HG02588 (cell line): ENCODE measurements around the gene MLLT10.
A peak's percentile ranks its signal among the peaks of the same experiment; 100 is the strongest.

Source experiments
- ATAC-seq: cut with Tn5 transposase; IDR thresholded peaks from one replicate; pipeline ENCODE4 v1.9.1; 2021; ENCODE audit warnings: mild to moderate bottlenecking, moderate library complexity; ENCODE audit not compliant: unreplicated experiment

Gene MLLT10

DNA sequence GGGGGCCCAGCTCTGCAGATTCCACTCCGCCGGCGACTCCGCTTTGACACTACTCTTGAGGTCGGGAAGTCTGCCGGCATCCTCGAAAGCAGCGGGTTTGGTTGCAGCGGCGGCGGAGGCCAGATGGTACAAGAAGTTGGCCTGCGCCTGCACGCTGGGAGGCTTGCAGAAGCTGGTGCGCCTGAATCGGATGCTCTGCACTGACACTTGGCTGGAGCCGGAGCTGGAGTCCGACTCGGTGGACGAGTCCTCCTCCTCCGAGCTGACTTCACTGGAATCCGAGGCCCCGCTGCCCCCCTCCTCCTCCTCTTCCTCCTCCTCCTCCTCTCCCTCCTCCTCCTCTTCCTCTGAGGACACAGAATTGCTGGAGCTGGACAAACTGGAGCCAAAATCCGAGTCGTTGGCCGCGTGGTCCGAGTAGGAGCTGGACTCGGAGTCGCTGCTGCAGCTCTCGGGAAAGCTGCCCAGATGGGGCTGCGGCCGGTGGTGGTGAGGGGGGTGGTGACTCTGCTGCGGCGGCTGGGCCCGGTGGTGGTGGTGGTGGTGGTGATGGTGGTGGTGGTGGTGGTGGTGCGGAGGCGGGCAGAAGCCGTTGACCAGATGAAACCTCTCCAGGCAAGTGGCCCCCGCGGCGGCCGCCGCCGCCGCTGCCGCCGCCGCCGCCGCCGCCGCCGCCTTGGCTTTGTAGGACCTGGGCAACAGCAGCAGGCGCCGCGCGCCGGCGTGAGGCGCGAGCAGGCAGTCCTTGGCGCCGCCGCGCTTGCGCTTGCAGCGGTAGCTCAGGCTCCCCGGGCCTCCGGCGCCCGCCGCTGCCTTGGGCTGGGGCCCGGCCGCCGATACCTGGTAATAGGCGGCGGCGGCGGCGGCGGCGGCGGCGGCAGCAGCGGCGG is 17.5 kb upstream of the MLLT10 start:
- ATAC-seq: peak; percentile 53

DNA sequence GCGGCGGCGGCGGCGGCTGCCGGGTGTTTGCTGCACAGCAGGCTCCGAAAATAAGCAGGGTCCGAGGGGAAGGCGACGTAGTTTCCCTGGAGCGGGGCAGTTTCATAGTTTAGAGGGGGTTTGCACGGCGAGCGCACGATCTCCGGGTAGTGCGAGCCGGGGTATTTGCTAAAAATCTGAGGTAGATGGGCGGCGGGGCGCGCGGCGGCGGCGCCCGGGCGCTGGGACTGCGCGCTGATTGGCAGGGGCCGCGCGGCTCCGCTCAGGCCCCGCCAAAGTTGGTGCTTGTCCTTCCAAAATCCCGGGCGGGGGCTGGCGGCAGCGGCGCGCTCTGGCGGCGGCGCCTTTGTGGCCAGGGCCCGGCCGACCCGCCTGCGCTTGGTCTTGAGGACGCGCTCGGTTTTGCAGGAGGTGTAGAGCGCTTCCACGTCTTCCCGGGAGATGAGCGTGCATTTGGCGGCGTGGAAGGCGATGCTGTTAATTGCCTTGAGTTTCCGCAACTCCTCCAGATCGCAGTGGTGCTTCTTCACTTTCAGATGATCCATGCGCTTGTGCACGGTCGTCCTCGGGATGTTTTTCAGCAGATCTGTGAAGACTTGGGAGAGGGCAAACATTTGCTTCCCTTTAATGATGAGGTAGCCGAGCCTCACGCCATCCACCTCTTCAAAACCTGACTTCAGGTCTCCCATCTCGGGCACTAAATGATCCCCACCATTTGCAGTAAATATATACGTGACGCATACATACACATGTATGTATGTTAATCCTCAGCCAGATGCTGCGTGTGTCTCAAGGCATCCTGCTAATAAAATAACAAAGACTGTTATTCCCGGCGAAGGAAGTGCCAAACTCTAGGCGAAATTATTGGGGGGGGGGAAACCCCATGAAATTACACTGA is 16.6 kb upstream of the MLLT10 start:
- ATAC-seq: peak; percentile 56

GRCh38 chr10:21518149-21518640 is 15.8 kb upstream of the MLLT10 start:
- no peak for ATAC-seq

- ATAC-seq: no peak
These were observed 15.2 kb upstream of the MLLT10 start for GRCh38 chr10:21518641-21519396.

DNA sequence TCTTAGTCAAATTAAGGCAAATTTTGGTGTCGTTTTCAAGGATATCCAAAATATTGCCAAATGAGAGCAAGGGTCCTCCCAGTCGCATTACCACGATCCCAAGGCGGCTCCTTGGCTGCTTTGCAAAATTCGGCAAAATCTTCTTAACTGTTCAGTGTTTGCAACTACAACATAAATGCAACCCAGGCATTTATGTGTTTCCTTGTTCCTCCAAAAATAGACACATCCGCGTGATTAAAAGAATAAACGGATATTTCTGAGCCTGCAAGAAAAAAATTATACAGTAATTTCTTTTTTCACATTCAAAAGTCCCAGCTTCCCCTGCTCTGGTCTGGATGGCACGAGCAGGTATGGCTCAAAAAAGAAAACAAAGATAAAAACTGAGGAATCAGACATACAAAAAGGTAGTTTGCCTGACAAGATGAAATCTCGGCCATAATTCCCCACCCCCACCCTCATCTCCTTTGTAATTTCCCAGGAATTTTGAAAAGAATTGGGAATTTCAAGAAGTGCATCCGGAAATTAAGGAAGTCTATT is 14.6 kb upstream of the MLLT10 start:
- ATAC-seq: no peak

GRCh38 chr10:21519941-21520436 is 14.0 kb upstream of the MLLT10 start:
- ATAC-seq: no peak

DNA sequence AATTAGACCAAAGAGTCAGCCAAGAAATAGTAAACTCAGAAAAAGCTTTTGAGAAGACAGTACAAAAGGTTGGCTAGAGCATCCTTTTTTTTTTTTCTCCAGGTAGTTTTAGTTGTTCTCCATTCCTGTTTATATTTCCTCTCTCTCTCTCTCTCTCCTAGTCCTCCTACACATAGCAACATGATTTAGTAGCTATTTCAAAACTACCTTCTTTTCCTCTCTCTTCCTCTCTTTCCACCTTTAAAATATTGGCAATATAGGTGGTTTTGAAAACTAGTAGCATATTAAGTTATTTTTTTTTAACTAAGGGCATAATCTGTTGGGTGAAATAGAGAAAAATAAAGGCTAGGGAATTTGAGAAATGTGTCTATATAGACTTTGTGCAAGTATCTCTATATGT is 13.5 kb upstream of the MLLT10 start:
- no peak for ATAC-seq

GRCh38 chr10:21520949-21521348 is 13.1 kb upstream of the MLLT10 start:
- ATAC-seq: no peak

- no peak for ATAC-seq
These were observed 12.1 kb upstream of the MLLT10 start for GRCh38 chr10:21521751-21522533.

- no peak for ATAC-seq
These were observed 11.2 kb upstream of the MLLT10 start for GRCh38 chr10:21522631-21523406.

DNA sequence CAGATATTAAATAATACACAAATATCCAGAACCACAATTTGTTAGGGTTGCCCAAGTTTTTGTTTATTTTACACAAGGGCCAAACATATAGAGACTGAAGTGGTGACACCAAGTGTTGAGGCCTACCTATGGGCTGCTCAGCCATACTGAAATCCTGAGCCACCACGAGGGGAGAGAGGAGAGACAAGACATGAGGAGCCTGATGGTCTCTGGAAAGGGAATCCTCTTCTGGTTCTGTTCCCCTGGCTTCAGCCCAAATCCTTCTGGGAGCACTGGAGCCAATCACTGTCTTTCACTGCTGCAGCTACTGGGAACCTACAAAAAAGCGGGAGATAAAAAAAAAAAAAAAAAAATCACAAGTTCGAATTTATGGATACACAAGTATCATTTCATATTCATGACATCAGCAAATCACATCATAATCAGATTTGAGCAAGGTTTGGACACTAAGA is 10.4 kb upstream of the MLLT10 start:
- no peak for ATAC-seq

DNA sequence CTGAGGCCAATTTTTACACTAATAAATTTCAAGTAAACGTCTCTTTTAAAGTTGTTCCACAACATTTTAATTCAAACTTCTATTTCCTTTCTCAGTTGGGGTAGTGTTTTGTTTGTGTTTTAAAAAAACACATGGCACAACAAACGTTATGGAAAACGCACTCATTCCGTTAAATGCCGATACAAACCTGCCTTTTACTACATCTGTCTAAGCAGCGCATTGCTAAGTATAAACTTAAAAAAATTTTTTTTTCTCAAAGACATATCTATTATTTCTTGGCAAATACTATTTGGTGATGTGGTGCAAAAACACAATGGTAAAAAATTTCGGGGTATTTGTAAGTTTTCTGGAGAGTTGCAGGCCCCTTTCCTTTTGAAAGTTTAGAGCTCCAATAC is 9.9 kb upstream of the MLLT10 start:
- ATAC-seq: no peak

- no peak for ATAC-seq
These were observed 9.3 kb upstream of the MLLT10 start for GRCh38 chr10:21524526-21525366.

DNA sequence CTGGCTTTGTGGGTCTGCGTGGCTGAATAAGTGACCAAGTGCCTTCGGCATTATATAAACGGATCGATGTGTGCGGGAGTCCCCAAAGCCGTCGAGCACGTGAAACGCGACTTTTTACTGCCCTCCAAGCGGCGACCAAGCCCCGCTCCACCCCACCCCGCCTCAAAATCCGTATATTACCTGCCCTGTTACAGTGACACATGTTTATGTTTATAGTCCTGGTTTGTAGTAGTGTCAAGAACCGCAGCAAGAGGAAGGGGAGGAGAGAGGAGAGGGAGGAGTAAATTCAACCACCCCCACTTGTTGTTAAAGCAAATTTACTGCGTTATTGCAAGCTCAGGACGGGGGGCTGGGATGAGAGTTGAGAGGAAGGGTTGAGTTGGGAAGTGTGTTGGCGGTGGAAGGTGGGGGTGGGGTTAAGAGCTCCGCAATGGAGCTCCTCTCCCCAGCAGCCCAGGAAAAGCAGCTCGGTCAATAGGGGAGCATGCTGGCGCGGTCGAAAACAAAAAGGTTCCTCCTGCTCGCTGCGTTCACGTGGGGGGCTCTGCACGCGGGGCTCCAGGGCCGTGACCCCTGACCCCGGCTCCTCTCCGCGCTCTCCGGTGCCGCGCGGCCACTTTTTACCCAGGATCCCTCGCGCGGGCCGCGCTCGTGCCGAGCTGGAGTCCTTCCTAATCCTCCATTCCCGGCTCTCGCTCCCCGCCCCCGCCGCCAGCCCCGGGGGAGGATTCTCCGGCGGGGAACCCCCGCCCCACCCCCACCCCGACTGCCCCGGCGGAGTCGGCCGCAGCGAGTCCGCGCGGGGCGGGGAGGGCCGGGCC is 8.5 kb upstream of the MLLT10 start, which contains the start of gene SKIDA1:
TSS of gene SKIDA1 (minus strand) at position 316 of the 821 bp plus-strand sequence. CDS start 7,860 bp downstream, outside the sequence.
- ATAC-seq: peak; percentile 65

GRCh38 chr10:21526188-21526859 is 7.7 kb upstream of the MLLT10 start:
- ATAC-seq: peak; percentile 35

DNA sequence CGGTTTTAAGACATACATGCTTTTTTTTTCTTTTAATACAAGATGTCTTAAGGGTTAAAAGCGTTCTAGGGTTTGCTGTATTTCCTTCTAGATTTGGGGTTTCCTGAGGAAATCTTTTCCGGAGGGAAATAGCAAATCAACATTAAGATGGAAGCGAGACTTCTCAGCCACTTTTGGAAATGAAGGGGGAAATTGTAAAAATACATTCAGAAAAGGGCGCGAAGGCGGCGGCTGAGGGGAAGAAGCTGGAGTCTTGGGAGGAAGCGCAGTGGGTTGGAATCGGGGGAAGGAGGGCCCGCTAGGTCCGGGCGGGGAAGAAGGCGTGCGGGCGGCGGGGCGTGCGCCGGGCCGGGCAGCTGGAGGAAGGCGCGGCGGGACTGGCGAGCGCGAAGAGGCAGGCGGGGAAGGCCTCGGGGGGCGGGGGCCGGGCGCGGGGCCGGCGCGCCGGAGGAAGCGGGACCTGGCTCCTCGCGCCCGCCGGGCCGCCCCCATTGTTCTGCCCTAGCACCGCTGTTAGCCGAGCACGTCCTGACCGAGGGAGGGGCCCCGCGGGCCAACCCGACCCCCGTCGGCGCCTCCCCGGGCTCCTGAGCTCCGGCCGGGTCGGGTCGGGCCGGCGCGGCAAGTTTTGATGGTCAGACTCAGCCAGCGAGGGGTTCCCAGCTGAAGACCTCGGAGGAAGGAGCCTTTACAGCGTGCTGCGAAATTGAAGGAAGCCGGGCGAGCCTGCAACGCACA is 7.0 kb upstream of the MLLT10 start:
- peak; percentile 34 for ATAC-seq
